K562 (cell line): Measurements from ENCODE around the gene ALDH18A1. TPM values are rescaled to one million over a fixed set of nuclear protein-coding genes. Genes with fewer than 3 reads are reported as not detected.

Experiments
- ATAC-seq: fragments of 200-7000 bp; cut with Tn5 transposase; 3 replicates; pipeline ENCODE4 v1.9.1; 2020; ENCODE audit warnings: moderate library complexity
- BruUV-seq: library from RNA; stranded (reverse); fragments of 400-500 nt; replicated peaks from 2 replicates; lab custom pipeline; 2021; lab: Mats Ljungman, UMichigan
- CTCF ChIA-PET: fragments of 300-600 bp; formaldehyde crosslinking; extraction: SDS; loops from one replicate; lab custom pipeline; 2021; ENCODE audit warnings: low intra/inter-chr PET ratio; lab: Yijun Ruan, JAX
- POLR2A ChIA-PET: fragments of 300-600, 350-650 bp; sonication (Branson Sonifier 250); formaldehyde crosslinking; extraction: SDS; loops from one replicate; lab custom pipeline; 2021; ENCODE audit warnings: antibody characterized with exemption, inconsistent platforms; lab: Yijun Ruan, JAX
- DNase-seq, 4 experiments: peaks; one replicate each; pipeline versions ENCODE4 v3.0.0 to v3.0.0-alpha.2; 2011 to 2018; ENCODE audit warnings: low spot score in 3 of 4, mixed read lengths in 3 of 4; ENCODE audit errors: extremely low read depth in 1 of 4
- FAIRE-seq: peaks from 2 replicates; lab custom pipeline; 2011; peaks lifted over from hg19 to GRCh38; lab: Jason Lieb, UNC
- H2AFZ ChIP-seq: 2 replicates; pipeline ENCODE4 v1.6.0; 2011; ENCODE audit warnings: low read depth, low read length, control low read depth, inconsistent platforms
- H3K27ac ChIP-seq: fragments of 200-600 bp; 3 replicates; pipeline ENCODE4 v1.8.0; 2011; ENCODE audit warnings: low read depth, mild to moderate bottlenecking, control low read depth, inconsistent platforms, low read length, moderate library complexity, mixed read lengths; ENCODE audit errors: extremely low read depth
- H3K27me3 ChIP-seq, 2 experiments: fragments of 300-600 bp in 1 of 2; 2 replicates in 1 of 2; 3 replicates in 1 of 2; pipeline versions ENCODE4 v1.6.0 to v1.8.0; 2011; ENCODE audit warnings: inconsistent platforms in 2 of 2, low read length in 2 of 2, mild to moderate bottlenecking in 1 of 2, mixed read lengths in 1 of 2, moderate library complexity in 1 of 2; ENCODE audit not compliant: control insufficient read depth in 2 of 2, insufficient read depth in 2 of 2
- H3K36me3 ChIP-seq: fragments of 300-600 bp; 3 replicates; pipeline ENCODE4 v1.8.0; 2011; ENCODE audit warnings: mild to moderate bottlenecking, low read length, inconsistent platforms; ENCODE audit not compliant: control insufficient read depth, insufficient read depth
- H3K4me1 ChIP-seq, 2 experiments: fragments of 200-600 bp in 1 of 2; replicated peaks in 1 of 2; 2 replicates in 1 of 2; 3 replicates in 1 of 2; pipeline versions ENCODE4 v1.5.1 to v1.8.0; 2011; ENCODE audit warnings: inconsistent platforms in 2 of 2, low read length in 2 of 2, mild to moderate bottlenecking in 1 of 2, mixed read lengths in 1 of 2, moderate library complexity in 1 of 2; ENCODE audit not compliant: control insufficient read depth in 2 of 2, insufficient read depth in 2 of 2
- H3K4me2 ChIP-seq: 2 replicates; pipeline ENCODE4 v1.6.1; 2011; ENCODE audit warnings: low read length, control low read depth, inconsistent platforms, mixed read lengths; ENCODE audit not compliant: insufficient read depth
- H3K4me3 ChIP-seq: fragments of 200-600 bp; sonication (generic), shearing (Covaris generic); 2 replicates; pipeline ENCODE4 v1.5.1; 2016; ENCODE audit warnings: control low read depth, inconsistent platforms
- H3K79me2 ChIP-seq: fragments of 200-600 bp; 3 replicates; pipeline ENCODE4 v1.8.0; 2011; ENCODE audit warnings: low read length, inconsistent platforms; ENCODE audit not compliant: control insufficient read depth, insufficient read depth
- H3K9ac ChIP-seq, 2 experiments: 2 replicates each; pipeline versions ENCODE4 v1.6.0 to v1.6.1; 2011; ENCODE audit warnings: low read depth in 2 of 2, low read length in 2 of 2, control low read depth in 1 of 2, inconsistent platforms in 1 of 2, mild to moderate bottlenecking in 1 of 2, mixed read lengths in 1 of 2; ENCODE audit not compliant: insufficient read depth in 1 of 2
- H3K9me1 ChIP-seq: one replicate; pipeline ENCODE4 v1.6.0; 2011; ENCODE audit warnings: inconsistent platforms, mild to moderate bottlenecking, low read length, moderate library complexity; ENCODE audit not compliant: control insufficient read depth, insufficient read depth
- H3K9me3 ChIP-seq: replicated peaks from 2 replicates; pipeline ENCODE4 v1.5.1; 2011; ENCODE audit warnings: low read depth, low read length, inconsistent platforms; ENCODE audit not compliant: control insufficient read depth, insufficient read depth
- H4K20me1 ChIP-seq: replicated peaks from 2 replicates; pipeline ENCODE4 v1.6.1; 2011; ENCODE audit warnings: low read length, inconsistent platforms, mixed read lengths; ENCODE audit not compliant: control insufficient read depth, insufficient read depth
- CHCHD3 ChIP-seq: fragments of 250-450 bp; sonication (Bioruptor Pico); IDR thresholded peaks from 2 replicates; pipeline ENCODE4 v2.1.2; 2022; ENCODE audit warnings: mild to moderate bottlenecking
- EWSR1 ChIP-seq: fragments of 450-650 bp; IDR thresholded peaks from 2 replicates; pipeline ENCODE4 v1.6.1; 2018; ENCODE audit warnings: borderline replicate concordance, mild to moderate bottlenecking, low read depth, moderate library complexity; ENCODE audit not compliant: partially characterized antibody
- MYC ChIP-seq, 2 experiments: fragments of 250-450 bp in 1 of 2; sonication (Bioruptor Pico) in 1 of 2; IDR thresholded peaks; 2 replicates each; pipeline versions ENCODE4 v1.5.1 to v1.6.1; 2012 to 2021; ENCODE audit warnings: low read depth in 2 of 2, borderline replicate concordance in 1 of 2, improper control_type of control experiment in 1 of 2, low read length in 1 of 2, mild to moderate bottlenecking in 1 of 2, moderate library complexity in 1 of 2
- NELFE ChIP-seq: IDR thresholded peaks from 2 replicates; pipeline ENCODE4 v1.6.1; 2011; ENCODE audit warnings: mild to moderate bottlenecking; ENCODE audit not compliant: insufficient read depth, insufficient read length
- PML ChIP-seq: IDR thresholded peaks from 2 replicates; pipeline ENCODE4 v1.6.1; 2012; ENCODE audit warnings: low read length, inconsistent platforms
- YY1 ChIP-seq, 3 experiments: IDR thresholded peaks; 2 replicates each; pipeline ENCODE4 v1.6.1; 2011; ENCODE audit warnings: low read length in 2 of 3, mild to moderate bottlenecking in 2 of 3, moderate library complexity in 2 of 3, borderline replicate concordance in 1 of 3, control low read depth in 1 of 3, low read depth in 1 of 3; ENCODE audit not compliant: insufficient read depth in 3 of 3, insufficient replicate concordance in 2 of 3, control insufficient read depth in 1 of 3, insufficient read length in 1 of 3; ENCODE audit errors: extremely low read depth in 1 of 3
- ZHX1 ChIP-seq: fragments of 150-350 bp; conservative IDR thresholded peaks from 2 replicates; pipeline ENCODE4 v1.6.1; 2014; ENCODE audit warnings: low read length
- ZKSCAN3 ChIP-seq: fragments of 250-450 bp; sonication (Bioruptor Pico); IDR thresholded peaks from 2 replicates; pipeline ENCODE4 v1.4.0; 2020
- ZNF263 ChIP-seq: sonication (generic); formaldehyde crosslinking; IDR thresholded peaks from 2 replicates; pipeline ENCODE4 v1.8.0; 2022; ENCODE audit warnings: mild to moderate bottlenecking, missing genetic modification reagents, borderline replicate concordance
- WGBS: fragments of 100-300 bp; shearing (Covaris generic); methylation state at CpG from one replicate; pipeline ENCODE4 v1.1.6; 2016; ENCODE audit warnings: low coverage, mixed read lengths; ENCODE audit not compliant: insufficient coverage; ENCODE audit errors: missing lambda C conversion rate; 5-methylcytosine and 5-hydroxymethylcytosine counted together
- in situ Hi-C: fragments of 300-500 bp; cut with MboI; formaldehyde crosslinking; loops from 4 replicates; pipeline ENCODE4 v1.15.0; 2018; ENCODE audit warnings: inconsistent platforms, mixed read lengths
- intact Hi-C: fragments of 100-400 bp; cut with micrococcal nuclease; formaldehyde crosslinking; loops from 2 replicates; pipeline ENCODE4 v1.14.2; 2022
- polyA plus RNA-seq, 8 experiments: library from polyadenylated mRNA; depleted of rRNA in 4 of 8; stranded (reverse) in 5 of 8; unstranded in 3 of 8; fragments of >200 nt; fragmentation: Nextera tagmentation in 2 of 8; fragmentation: Illumina TruSeq in 1 of 8; extraction: Ambion mirVana in 2 of 8; extraction: Trizol in 1 of 8; gene quantifications; 2 replicates each; pipeline versions ENCODE4 v1.2.1 to v1.2.3, GENCODE V29; 2011 to 2014; ENCODE audit warnings: inconsistent platforms in 1 of 8, missing spikeins in 1 of 8
- total RNA-seq, 7 experiments: library from RNA; depleted of rRNA in 6 of 7; stranded (reverse); fragments of >200 nt in 6 of 7; fragmentation: Illumina TruSeq in 2 of 7; extraction: Trizol in 2 of 7; gene quantifications; 2 replicates each; pipeline versions ENCODE4 v1.2.1 to v1.2.3, GENCODE V29; 2011 to 2021; ENCODE audit warnings: low replicate concordance in 1 of 7
- TF ChIP-seq, protein P1 (sequence below): fragments of 450-650 bp; conservative IDR thresholded peaks from 2 replicates; pipeline ENCODE4 v1.6.1; 2016; ENCODE audit warnings: missing genetic modification characterization, low read depth, mild to moderate bottlenecking, control low read depth, missing compliant biosample characterization
- TF ChIP-seq, protein P2 (sequence below): fragments of 450-650 bp; conservative IDR thresholded peaks from 2 replicates; pipeline ENCODE4 v1.6.1; 2016; ENCODE audit warnings: missing genetic modification characterization, low read depth, mild to moderate bottlenecking, missing compliant biosample characterization, moderate library complexity

ALDH18A1 gene
- total and polyA plus RNA-seq, 9 of the 15 experiments (the other 6 are each of a cell fraction or from before 2014, with no cell fraction given) = 12.0 to 83.3 (median 43.8) TPM

GRCh38 chr10:95650232-95650631 is 6.3 kb downstream of the ALDH18A1 start (continued):
- TF ChIP-seq PML = no peak
- TF ChIP-seq, protein P1, sequence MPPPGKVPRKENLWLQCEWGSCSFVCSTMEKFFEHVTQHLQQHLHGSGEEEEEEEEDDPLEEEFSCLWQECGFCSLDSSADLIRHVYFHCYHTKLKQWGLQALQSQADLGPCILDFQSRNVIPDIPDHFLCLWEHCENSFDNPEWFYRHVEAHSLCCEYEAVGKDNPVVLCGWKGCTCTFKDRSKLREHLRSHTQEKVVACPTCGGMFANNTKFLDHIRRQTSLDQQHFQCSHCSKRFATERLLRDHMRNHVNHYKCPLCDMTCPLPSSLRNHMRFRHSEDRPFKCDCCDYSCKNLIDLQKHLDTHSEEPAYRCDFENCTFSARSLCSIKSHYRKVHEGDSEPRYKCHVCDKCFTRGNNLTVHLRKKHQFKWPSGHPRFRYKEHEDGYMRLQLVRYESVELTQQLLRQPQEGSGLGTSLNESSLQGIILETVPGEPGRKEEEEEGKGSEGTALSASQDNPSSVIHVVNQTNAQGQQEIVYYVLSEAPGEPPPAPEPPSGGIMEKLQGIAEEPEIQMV = no peak

- ChIA-PET CTCF (no interaction called here), POLR2A (no interaction called here)
- Histone ChIP-seq H3K9me1 (no peaks in the 10 kb centered on the region), H3K27ac (no peak overlapping the region), H3K9me3 (peaks cover 5% of the 10 kb centered on the region), H3K4me1 (peaks cover 4 to 24% of the 10 kb centered on the region in 2 experiments; a peak in 4 of 5 replicates), H3K36me3 (peaks cover 65% of the 10 kb centered on the region), H3K27me3 (no peaks in the 10 kb centered on the region), H3K79me2 (peaks cover 19% of the 10 kb centered on the region; the same call in 2 of the 3 replicates), H2AFZ (no peak overlapping the region), H4K20me1 (no peaks in the 10 kb centered on the region), H3K4me3 (no peak overlapping the region), H3K4me2 (no peak overlapping the region), H3K9ac (no peak overlapping the region)
- BruUV-seq = no TSS peak
- 83% methylated on average over 1 of the region's 1 CpG for WGBS
- ATAC-seq (no peak), FAIRE-seq (no peak), DNase-seq (no peak)
- in situ Hi-C loops = no loop called here
- intact Hi-C loops = no loop called here
- TF ChIP-seq YY1 (IDR thresholded peaks at IDR 0.05; ENCODE audit: borderline replicate concordance in 1 of 3, control insufficient read depth in 1 of 3, extremely low read depth in 1 of 3, insufficient read depth in 3 of 3, insufficient read length in 1 of 3, insufficient replicate concordance in 2 of 3, low read depth in 1 of 3, low read length in 2 of 3) = no peak
- TF ChIP-seq, protein P2, sequence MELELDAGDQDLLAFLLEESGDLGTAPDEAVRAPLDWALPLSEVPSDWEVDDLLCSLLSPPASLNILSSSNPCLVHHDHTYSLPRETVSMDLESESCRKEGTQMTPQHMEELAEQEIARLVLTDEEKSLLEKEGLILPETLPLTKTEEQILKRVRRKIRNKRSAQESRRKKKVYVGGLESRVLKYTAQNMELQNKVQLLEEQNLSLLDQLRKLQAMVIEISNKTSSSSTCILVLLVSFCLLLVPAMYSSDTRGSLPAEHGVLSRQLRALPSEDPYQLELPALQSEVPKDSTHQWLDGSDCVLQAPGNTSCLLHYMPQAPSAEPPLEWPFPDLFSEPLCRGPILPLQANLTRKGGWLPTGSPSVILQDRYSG (tag) = no peak
- no peak for TF ChIP-seq MYC (IDR thresholded peaks at IDR 0.05; ENCODE audit: low read depth, low read length)
- no peak for TF ChIP-seq MYC (CRISPR knock-in tag; IDR thresholded peaks at IDR 0.05; ENCODE audit: borderline replicate concordance, low read depth)
- TF ChIP-seq NELFE = no peak
- TF ChIP-seq EWSR1 = no peak
- no peak for TF ChIP-seq CHCHD3 (CRISPR knock-in tag)
- TF ChIP-seq ZHX1 = no peak
- no peak for TF ChIP-seq ZNF263 (CRISPR knock-in tag)
- TF ChIP-seq ZKSCAN3 = no peak
These were observed 8.4 kb downstream of the ALDH18A1 start for GRCh38 chr10:95648138-95648537.
